ENCODE measurements around the gene KCP. TPM values are rescaled to one million over a fixed set of nuclear protein-coding genes. Genes with fewer than 3 reads are reported as not detected.

KCP gene
- total and polyA plus RNA-seq, 8 donors: 0.08 to 0.95 (median 0.35) TPM

DNA sequence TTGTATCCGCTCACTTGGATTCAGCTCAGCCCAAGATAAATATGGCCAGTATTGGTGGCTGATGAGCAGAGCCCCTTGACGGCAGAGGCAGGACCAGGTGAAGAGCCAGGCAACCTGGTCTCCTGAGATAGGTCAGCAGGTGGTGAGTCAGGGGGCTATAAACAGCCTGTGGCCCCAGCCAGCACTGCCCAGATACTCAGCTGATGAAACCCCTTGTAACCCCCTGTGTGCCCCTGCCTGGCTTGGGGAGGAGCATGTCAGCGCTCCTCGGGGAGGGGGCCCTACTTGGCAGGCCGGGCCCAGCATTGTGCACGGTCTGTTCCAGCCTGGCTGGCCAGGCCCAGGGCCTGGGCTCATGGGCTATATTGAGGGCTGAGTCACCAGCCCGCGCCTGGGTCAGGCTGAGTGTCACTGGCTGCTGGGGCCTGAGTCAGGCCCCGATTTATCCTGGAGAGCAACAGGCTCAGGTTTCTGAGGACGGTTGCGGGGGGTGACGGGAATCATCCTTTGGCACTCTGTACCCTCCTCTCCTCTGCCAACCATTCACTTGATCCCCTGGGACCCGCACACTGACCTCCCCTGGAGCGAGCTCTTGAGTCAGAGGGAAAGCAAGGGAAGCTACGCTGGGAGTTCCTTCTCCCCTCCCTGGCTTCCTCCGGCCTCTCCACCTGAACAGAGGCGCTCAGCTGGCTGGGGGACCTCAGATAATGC lies 83.1 kb downstream of the KCP start:
- H3K9me3 ChIP-seq: no peaks in the 10 kb centered on the region
- WGBS, 2 donors: 89 to 92% methylated on average over 17 of the region's 17 CpGs
- TF ChIP-seq, protein P1, sequence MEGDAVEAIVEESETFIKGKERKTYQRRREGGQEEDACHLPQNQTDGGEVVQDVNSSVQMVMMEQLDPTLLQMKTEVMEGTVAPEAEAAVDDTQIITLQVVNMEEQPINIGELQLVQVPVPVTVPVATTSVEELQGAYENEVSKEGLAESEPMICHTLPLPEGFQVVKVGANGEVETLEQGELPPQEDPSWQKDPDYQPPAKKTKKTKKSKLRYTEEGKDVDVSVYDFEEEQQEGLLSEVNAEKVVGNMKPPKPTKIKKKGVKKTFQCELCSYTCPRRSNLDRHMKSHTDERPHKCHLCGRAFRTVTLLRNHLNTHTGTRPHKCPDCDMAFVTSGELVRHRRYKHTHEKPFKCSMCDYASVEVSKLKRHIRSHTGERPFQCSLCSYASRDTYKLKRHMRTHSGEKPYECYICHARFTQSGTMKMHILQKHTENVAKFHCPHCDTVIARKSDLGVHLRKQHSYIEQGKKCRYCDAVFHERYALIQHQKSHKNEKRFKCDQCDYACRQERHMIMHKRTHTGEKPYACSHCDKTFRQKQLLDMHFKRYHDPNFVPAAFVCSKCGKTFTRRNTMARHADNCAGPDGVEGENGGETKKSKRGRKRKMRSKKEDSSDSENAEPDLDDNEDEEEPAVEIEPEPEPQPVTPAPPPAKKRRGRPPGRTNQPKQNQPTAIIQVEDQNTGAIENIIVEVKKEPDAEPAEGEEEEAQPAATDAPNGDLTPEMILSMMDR (IDR thresholded peaks at IDR 0.05): no peak
- H3K36me3 ChIP-seq: no peaks in the 10 kb centered on the region
- H3K4me3 ChIP-seq: no peak overlapping the region
- no peaks in the 10 kb centered on the region for H3K27me3 ChIP-seq
- DNase-seq (peak in 1 of 6 donors; percentile 59), ATAC-seq (no peak), FAIRE-seq (no peak)
- H3K4me1 ChIP-seq: peaks cover 0 to 2% (median 0%) of the 10 kb centered on the region in 3 donors
- H3K27ac ChIP-seq: no peak overlapping the region
- intact Hi-C loops (cut with DNase I): no loop called here

DNA sequence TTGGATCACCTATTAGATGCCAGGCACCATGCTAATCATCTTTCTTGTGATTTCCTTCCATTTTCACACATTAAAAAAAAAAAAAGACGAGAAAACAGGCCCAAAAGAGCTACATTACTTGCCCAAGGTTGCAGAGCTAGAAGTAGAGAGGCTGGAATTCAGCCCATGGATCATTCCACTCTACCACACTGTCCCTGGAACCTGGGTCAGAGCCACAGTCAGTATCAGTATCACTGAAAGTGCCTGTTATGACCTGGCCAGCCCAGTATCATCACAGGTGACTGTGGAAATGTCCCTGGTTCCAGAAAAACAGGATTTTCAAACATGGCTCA lies 83.6 kb downstream of the KCP start:
- WGBS, 2 donors: 79 to 82% methylated on average over 1 of the region's 1 CpG
- Histone ChIP-seq H3K27ac (no peak overlapping the region), H3K9me3 (no peaks in the 10 kb centered on the region), H3K27me3 (no peaks in the 10 kb centered on the region), H3K4me3 (no peak overlapping the region), H3K4me1 (peaks cover 0 to 2% (median 0%) of the 10 kb centered on the region in 3 donors), H3K36me3 (no peaks in the 10 kb centered on the region)
- FAIRE-seq: no peak
- intact Hi-C loops (cut with DNase I): no loop called here
- TF ChIP-seq, protein P1 (IDR thresholded peaks at IDR 0.05): no peak
- DNase-seq: no peak
- ATAC-seq: no peak

Other genes with a start within 250 kb of the KCP start
- gene GARIN1A, start 238.4 kb downstream of the KCP start, total RNA-seq: 1 to 10 TPM; 1.1 to 1.4 (median 1.4) TPM
- 1 to 10 TPM; 3.1 to 5.7 TPM for gene GARIN1A, start 238.4 kb downstream of the KCP start, polyA plus RNA-seq
- gene CALU, start 171.3 kb downstream of the KCP start, total RNA-seq: 10 to 100 TPM; 15.0 to 46.0 (median 30.4) TPM
- gene CALU, start 171.3 kb downstream of the KCP start, polyA plus RNA-seq: 10 to 100 TPM in 1 of 2 donors, 1 to 10 TPM in 1; 8.7 to 15.4 TPM
- not detected for gene OPN1SW, start 134.9 kb downstream of the KCP start, total RNA-seq
- gene OPN1SW, start 134.9 kb downstream of the KCP start, polyA plus RNA-seq: not detected
- gene CCDC136, start 118.7 kb downstream of the KCP start, total RNA-seq: 1 to 10 TPM in 2 of 6 donors, under 1 TPM in 4; 0.66 to 2.4 (median 0.88) TPM
- gene CCDC136, start 118.7 kb downstream of the KCP start, polyA plus RNA-seq: 1 to 10 TPM; 1.7 to 2.9 TPM
- gene FLNC, start 80.3 kb downstream of the KCP start, total RNA-seq: 1 to 10 TPM in 3 of 6 donors, under 1 TPM in 3; 0.28 to 2.3 (median 1.0) TPM
- 1 to 10 TPM in 1 of 2 donors, under 1 TPM in 1; 0.82 to 2.1 TPM for gene FLNC, start 80.3 kb downstream of the KCP start, polyA plus RNA-seq
- gene ATP6V1F, start 47.9 kb downstream of the KCP start, total RNA-seq: 10 to 100 TPM; 28.1 to 66.8 (median 37.7) TPM
- 10 to 100 TPM; 94.8 to 96.9 TPM for gene ATP6V1F, start 47.9 kb downstream of the KCP start, polyA plus RNA-seq
- 10 to 100 TPM in 1 of 6 donors, 1 to 10 TPM in 5; 3.2 to 12.4 (median 4.3) TPM for gene IRF5, start 27.2 kb upstream of the KCP start, total RNA-seq
- gene IRF5, start 27.2 kb upstream of the KCP start, polyA plus RNA-seq: 1 to 10 TPM; 6.4 to 8.1 TPM
- gene TNPO3, start 144.4 kb upstream of the KCP start, total RNA-seq: 10 to 100 TPM; 11.9 to 20.7 (median 15.1) TPM
- gene TNPO3, start 144.4 kb upstream of the KCP start, polyA plus RNA-seq: 1 to 10 TPM; 6.5 to 9.2 TPM
- gene TSPAN33, start 234.0 kb upstream of the KCP start, total RNA-seq: 10 to 100 TPM in 5 of 6 donors, 1 to 10 TPM in 1; 6.9 to 37.9 (median 18.0) TPM
- gene TSPAN33, start 234.0 kb upstream of the KCP start, polyA plus RNA-seq: 10 to 100 TPM; 11.2 to 14.2 TPM

Data from pancreas (tissue), 10 donors.